KOPT-K1 (cell line): ENCODE measurements around the gene HIVEP3.

Experiments
- H3K27ac ChIP-seq: fragments of 200-600 bp; sonication (generic); 2 replicates; pipeline ENCODE4 v1.5.1; 2016; ENCODE audit warnings: antibody characterized with exemption, mild to moderate bottlenecking, low read depth, low read length; ENCODE audit not compliant: poor library complexity, severe bottlenecking
- H3K36me3 ChIP-seq: fragments of 200-600 bp; sonication (generic); 2 replicates; pipeline ENCODE4 v1.5.1; 2017; ENCODE audit warnings: antibody characterized with exemption, mild to moderate bottlenecking, low read length, moderate library complexity; ENCODE audit not compliant: insufficient read depth
- H3K9me3 ChIP-seq: fragments of 200-600 bp; sonication (generic); 2 replicates; pipeline ENCODE4 v1.5.1; 2017; ENCODE audit warnings: antibody characterized with exemption, low read length, mild to moderate bottlenecking; ENCODE audit not compliant: insufficient read depth, poor library complexity, severe bottlenecking

Gene HIVEP3

GRCh38 chr1:41523949-41524675, 394.6 kb downstream of the HIVEP3 start:
- no peaks in the 10 kb centered on the region for H3K9me3 ChIP-seq
- no peak overlapping the region for H3K27ac ChIP-seq
- H3K36me3 ChIP-seq: peaks cover 44% of the 10 kb centered on the region

DNA sequence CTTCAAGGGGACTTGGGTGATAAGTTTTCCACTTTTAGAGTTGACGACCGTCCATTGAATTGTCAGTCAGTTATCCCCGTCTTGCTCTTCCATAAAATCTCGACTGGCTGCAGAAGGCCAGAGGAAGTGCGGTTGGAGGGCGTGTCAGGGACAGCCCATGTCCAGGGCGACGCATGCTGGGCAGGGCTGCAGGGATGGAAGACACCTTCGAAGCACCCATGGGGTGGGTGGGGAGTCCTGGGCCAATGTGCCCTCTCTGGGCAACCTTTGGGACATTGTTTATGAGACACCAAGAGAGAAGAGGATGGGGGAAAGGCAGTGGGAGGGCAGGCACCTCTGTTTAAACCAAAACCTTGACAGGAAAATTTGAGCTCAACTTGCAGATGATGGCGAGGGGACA, 395.7 kb downstream of the HIVEP3 start:
- Histone ChIP-seq H3K36me3 (peaks cover 54% of the 10 kb centered on the region), H3K27ac (no peak overlapping the region), H3K9me3 (no peaks in the 10 kb centered on the region)

- no peak overlapping the region for H3K27ac ChIP-seq
- peaks cover 67% of the 10 kb centered on the region for H3K36me3 ChIP-seq
- H3K9me3 ChIP-seq: no peaks in the 10 kb centered on the region
Observed at GRCh38 chr1:41521766-41522165, 397.0 kb downstream of the HIVEP3 start.

- no peaks in the 10 kb centered on the region for H3K9me3 ChIP-seq
- peaks cover 69% of the 10 kb centered on the region for H3K36me3 ChIP-seq
- no peak overlapping the region for H3K27ac ChIP-seq
Observed at GRCh38 chr1:41520951-41521752, 397.6 kb downstream of the HIVEP3 start.

GRCh38 chr1:41519667-41520066, 399.1 kb downstream of the HIVEP3 start:
- Histone ChIP-seq H3K36me3 (peaks cover 81% of the 10 kb centered on the region), H3K27ac (no peak overlapping the region), H3K9me3 (no peaks in the 10 kb centered on the region)

DNA sequence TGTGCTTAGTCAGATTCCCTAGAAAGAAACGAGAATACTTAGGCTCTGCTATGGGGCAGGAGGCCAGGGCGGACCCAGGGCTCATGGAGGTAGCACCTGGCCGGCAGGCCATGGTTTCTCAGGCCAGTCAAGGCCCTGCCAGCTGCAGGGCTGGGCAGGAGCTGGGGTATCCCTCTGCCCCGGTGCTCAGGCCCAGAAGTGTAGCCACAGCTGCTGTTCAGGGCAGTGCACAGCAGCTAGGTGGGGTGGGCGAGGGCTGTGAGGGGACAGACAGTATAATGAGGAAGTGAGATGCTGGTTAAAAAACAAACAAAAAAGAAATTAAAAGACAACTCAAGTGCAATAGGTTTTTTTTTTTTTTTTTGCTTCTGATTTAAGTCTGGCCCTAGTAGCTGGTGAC, 400.3 kb downstream of the HIVEP3 start:
- H3K27ac ChIP-seq: no peak overlapping the region
- no peaks in the 10 kb centered on the region for H3K9me3 ChIP-seq
- H3K36me3 ChIP-seq: peaks cover 79% of the 10 kb centered on the region

DNA sequence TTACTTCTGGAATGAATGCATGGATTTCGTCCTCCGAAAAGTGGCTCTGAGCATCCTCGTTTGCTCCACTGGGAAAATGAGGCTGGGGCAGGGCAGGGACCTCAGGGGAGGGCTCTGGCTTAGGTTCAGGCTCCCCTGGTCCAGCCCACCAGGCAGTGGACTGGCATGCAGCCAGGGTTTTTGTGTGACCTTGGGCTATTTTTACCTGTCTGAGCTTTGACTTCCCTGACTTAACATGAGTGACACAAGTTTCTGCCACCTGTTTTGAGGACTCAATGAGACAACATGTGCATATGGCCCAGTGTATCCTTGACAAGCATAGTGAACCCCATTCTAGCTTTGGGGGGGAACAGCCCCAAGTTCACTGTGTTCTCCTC, 401.7 kb downstream of the HIVEP3 start:
- no peak overlapping the region for H3K27ac ChIP-seq
- no peaks in the 10 kb centered on the region for H3K9me3 ChIP-seq
- peaks cover 80% of the 10 kb centered on the region for H3K36me3 ChIP-seq

GRCh38 chr1:41516168-41517061, 402.3 kb downstream of the HIVEP3 start:
- H3K9me3 ChIP-seq: no peaks in the 10 kb centered on the region
- peaks cover 80% of the 10 kb centered on the region for H3K36me3 ChIP-seq
- no peak overlapping the region for H3K27ac ChIP-seq

- H3K36me3 ChIP-seq: peaks cover 81% of the 10 kb centered on the region
- no peaks in the 10 kb centered on the region for H3K9me3 ChIP-seq
- H3K27ac ChIP-seq: no peak overlapping the region
Observed at GRCh38 chr1:41515778-41516167, 402.9 kb downstream of the HIVEP3 start.

GRCh38 chr1:41515131-41515678, 403.5 kb downstream of the HIVEP3 start:
- H3K36me3 ChIP-seq: peaks cover 81% of the 10 kb centered on the region
- H3K27ac ChIP-seq: no peak overlapping the region
- no peaks in the 10 kb centered on the region for H3K9me3 ChIP-seq

- no peak overlapping the region for H3K27ac ChIP-seq
- H3K9me3 ChIP-seq: no peaks in the 10 kb centered on the region
- H3K36me3 ChIP-seq: peaks cover 86% of the 10 kb centered on the region
Observed at GRCh38 chr1:41514381-41514780, 404.3 kb downstream of the HIVEP3 start.

DNA sequence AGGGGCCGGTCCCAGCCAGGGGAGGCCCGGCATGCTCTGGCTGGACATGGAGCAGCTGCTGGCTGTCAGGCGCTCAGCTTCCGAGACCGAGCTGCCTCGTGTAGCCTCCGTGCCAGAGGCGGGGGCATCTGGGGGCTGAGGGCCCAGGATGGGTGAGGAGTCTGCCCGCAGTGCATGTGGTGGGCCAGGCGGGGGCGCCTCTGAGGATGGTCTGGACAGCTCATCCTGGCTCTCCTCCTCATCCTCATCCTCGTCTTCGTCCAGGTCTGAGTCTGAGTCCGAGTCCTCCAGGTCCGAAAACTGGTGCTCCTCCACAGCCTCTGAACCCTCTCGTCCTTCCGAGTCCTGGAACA, 405.4 kb downstream of the HIVEP3 start:
- Histone ChIP-seq H3K36me3 (peaks cover 78% of the 10 kb centered on the region), H3K9me3 (no peaks in the 10 kb centered on the region), H3K27ac (no peak overlapping the region)

DNA sequence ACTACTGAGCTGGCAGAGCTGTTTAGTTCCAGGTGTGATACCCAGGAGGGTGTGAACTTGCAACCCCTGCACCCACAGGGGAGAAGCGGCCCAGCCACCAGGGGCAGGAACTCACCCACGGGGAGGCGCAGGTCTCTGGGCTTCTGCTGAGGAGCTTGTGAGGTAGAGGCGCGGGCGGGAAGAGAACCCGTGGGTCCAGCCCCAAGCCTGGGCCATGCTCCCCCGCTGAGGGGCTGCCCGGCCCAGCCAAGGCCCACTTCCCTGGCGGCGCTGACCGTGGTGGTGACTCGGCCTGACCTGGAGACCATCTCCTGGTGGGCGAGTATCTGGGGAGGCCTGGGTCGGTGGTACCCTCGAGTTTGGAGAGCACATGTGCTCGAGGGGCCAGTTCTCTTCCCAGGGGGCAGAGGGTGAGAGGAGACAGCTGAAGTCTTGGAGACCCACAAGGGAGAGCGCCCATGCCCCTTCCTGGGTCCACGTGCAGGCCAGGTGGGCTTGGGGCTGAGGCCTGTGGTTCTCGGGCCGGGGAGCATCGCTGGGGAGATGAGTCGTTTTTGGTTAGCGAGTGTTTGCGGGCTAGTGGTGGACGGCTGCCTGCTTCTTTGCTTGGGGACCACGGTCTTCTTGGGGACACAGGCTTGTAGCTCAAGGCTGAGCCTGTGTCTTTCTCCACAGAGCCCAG, 405.9 kb downstream of the HIVEP3 start:
- peaks cover 73% of the 10 kb centered on the region for H3K36me3 ChIP-seq
- no peaks in the 10 kb centered on the region for H3K9me3 ChIP-seq
- H3K27ac ChIP-seq: no peak overlapping the region

DNA sequence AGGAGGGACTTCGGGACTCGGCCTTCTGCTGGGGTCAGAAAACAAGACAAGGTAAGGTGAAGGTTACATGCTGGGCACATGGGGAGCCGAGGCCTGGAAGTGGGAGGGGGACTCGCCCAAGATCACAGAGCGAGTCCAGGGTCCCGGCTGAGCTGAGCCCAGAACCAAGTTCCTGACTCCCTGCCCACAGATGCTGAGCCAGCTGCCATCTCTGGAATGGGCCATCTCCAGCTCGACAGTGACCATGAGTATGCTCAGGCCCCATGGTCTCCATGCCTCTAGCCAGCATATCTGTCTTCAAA, 407.5 kb downstream of the HIVEP3 start:
- Histone ChIP-seq H3K27ac (no peak overlapping the region), H3K9me3 (no peaks in the 10 kb centered on the region), H3K36me3 (peaks cover 60% of the 10 kb centered on the region)
